IMR-90 (cell line): ENCODE data around the gene FYB2. TPM values are rescaled to one million over a fixed set of nuclear protein-coding genes. Genes with fewer than 3 reads are reported as not detected.

Source experiments
- ATAC-seq: fragments of 200-7000 bp; cut with Tn5 transposase; 2 replicates; pipeline ENCODE4 v1.9.1; 2020; ENCODE audit warnings: low read depth, mild to moderate bottlenecking, moderate library complexity
- BruUV-seq: library from RNA; stranded (reverse); fragments of 400-500 nt; replicated peaks from 2 replicates; lab custom pipeline; 2021; lab: Mats Ljungman, UMichigan
- CTCF ChIA-PET: fragments of 300-600 bp; formaldehyde crosslinking; extraction: SDS; loops from one replicate; lab custom pipeline; 2021; ENCODE audit warnings: antibody characterized with exemption; lab: Yijun Ruan, JAX
- POLR2A ChIA-PET: fragments of 300-600 bp; sonication (Branson Sonifier 250); formaldehyde crosslinking; loops from one replicate; lab custom pipeline; 2022; ENCODE audit warnings: antibody characterized with exemption; ENCODE audit not compliant: unreplicated experiment; lab: Charles Lee
- DNase-seq: peaks from one replicate; pipeline ENCODE4 v3.0.0; 2013
- H2AFZ ChIP-seq: replicated peaks from 2 replicates; pipeline ENCODE3; 2013; ENCODE audit warnings: low read length, mild to moderate bottlenecking; ENCODE audit not compliant: poor library complexity
- H2AK5ac ChIP-seq: 2 replicates; pipeline ENCODE4 v1.6.1; 2013; ENCODE audit warnings: low read depth, low read length, inconsistent platforms
- H2AK9ac ChIP-seq: replicated peaks from 2 replicates; pipeline ENCODE3; 2013; ENCODE audit warnings: mild to moderate bottlenecking, low read depth, low read length, moderate library complexity; ENCODE audit not compliant: poor library complexity
- H2BK120ac ChIP-seq: 2 replicates; pipeline ENCODE4 v1.6.1; 2013; ENCODE audit warnings: low read depth, low read length, inconsistent platforms
- H2BK15ac ChIP-seq: 3 replicates; pipeline ENCODE4 v1.6.1; 2013; ENCODE audit warnings: low read depth, low read length, inconsistent platforms
- H2BK20ac ChIP-seq: 2 replicates; pipeline ENCODE4 v1.6.1; 2013; ENCODE audit warnings: low read depth, mild to moderate bottlenecking, inconsistent platforms, low read length, moderate library complexity
- H2BK5ac ChIP-seq: 2 replicates; pipeline ENCODE4 v1.6.1; 2013; ENCODE audit warnings: mild to moderate bottlenecking, low read depth, low read length, inconsistent platforms; ENCODE audit not compliant: poor library complexity, severe bottlenecking
- H3K14ac ChIP-seq: replicated peaks from 2 replicates; pipeline ENCODE4 v1.6.1; 2013; ENCODE audit warnings: low read depth, low read length, inconsistent platforms
- H3K18ac ChIP-seq: 2 replicates; pipeline ENCODE4 v1.6.1; 2013; ENCODE audit warnings: low read depth, low read length, control low read depth
- H3K23ac ChIP-seq: 2 replicates; pipeline ENCODE4 v1.6.1; 2013; ENCODE audit warnings: low read depth, low read length, inconsistent platforms
- H3K27ac ChIP-seq: 2 replicates; pipeline ENCODE4 v1.5.1; 2013; ENCODE audit warnings: mild to moderate bottlenecking, control low read depth, low read length; ENCODE audit not compliant: insufficient read depth
- H3K27me3 ChIP-seq: 2 replicates; pipeline ENCODE4 v1.6.1; 2013; ENCODE audit warnings: low read length; ENCODE audit not compliant: control insufficient read depth, insufficient read depth
- H3K36me3 ChIP-seq: 2 replicates; pipeline ENCODE4 v1.6.1; 2013; ENCODE audit warnings: low read length, mixed read lengths; ENCODE audit not compliant: control insufficient read depth, insufficient read depth
- H3K4ac ChIP-seq: 2 replicates; pipeline ENCODE4 v1.6.1; 2013; ENCODE audit warnings: low read depth, low read length, inconsistent platforms
- H3K4me1 ChIP-seq: 2 replicates; pipeline ENCODE4 v1.6.1; 2013; ENCODE audit warnings: low read length, mixed read lengths; ENCODE audit not compliant: control insufficient read depth, insufficient read depth
- H3K4me2 ChIP-seq: 2 replicates; pipeline ENCODE4 v1.6.1; 2013; ENCODE audit warnings: low read depth, mild to moderate bottlenecking, control low read depth, low read length, moderate library complexity
- H3K4me3 ChIP-seq: 2 replicates; pipeline ENCODE4 v1.5.1; 2013; ENCODE audit warnings: low read depth, mild to moderate bottlenecking, control low read depth, low read length, moderate library complexity; ENCODE audit not compliant: insufficient read depth
- H3K56ac ChIP-seq: 2 replicates; pipeline ENCODE4 v1.6.1; 2013; ENCODE audit warnings: low read length, inconsistent platforms; ENCODE audit not compliant: insufficient read depth; ENCODE audit errors: extremely low read depth
- H3K79me1 ChIP-seq, 2 experiments: 2 replicates each; pipeline ENCODE4 v1.6.1; 2013; ENCODE audit warnings: low read length in 2 of 2, inconsistent platforms in 1 of 2, low read depth in 1 of 2
- H3K9ac ChIP-seq: 2 replicates; pipeline ENCODE4 v1.6.1; 2013; ENCODE audit warnings: low read depth, low read length, control low read depth
- H3K9me1 ChIP-seq: 2 replicates; pipeline ENCODE4 v1.6.1; 2013; ENCODE audit warnings: low read length, inconsistent platforms; ENCODE audit not compliant: insufficient read depth
- H3K9me3 ChIP-seq: 2 replicates; pipeline ENCODE4 v1.6.1; 2013; ENCODE audit warnings: low read length; ENCODE audit not compliant: control insufficient read depth, insufficient read depth
- H4K20me1 ChIP-seq: 2 replicates; pipeline ENCODE4 v1.6.1; 2013; ENCODE audit warnings: low read length, inconsistent platforms; ENCODE audit not compliant: insufficient read depth
- H4K5ac ChIP-seq: 2 replicates; pipeline ENCODE4 v1.6.1; 2013; ENCODE audit warnings: mild to moderate bottlenecking, low read depth, low read length, control low read depth
- H4K8ac ChIP-seq, 2 experiments: 2 replicates each; pipeline ENCODE4 v1.6.1; 2013; ENCODE audit warnings: low read depth in 2 of 2, low read length in 2 of 2, control low read depth in 1 of 2, inconsistent platforms in 1 of 2
- H4K91ac ChIP-seq: 2 replicates; pipeline ENCODE4 v1.6.1; 2013; ENCODE audit warnings: low read depth, low read length, inconsistent platforms; ENCODE audit not compliant: insufficient read depth
- BHLHE40 ChIP-seq: fragments of 150-350 bp; IDR thresholded peaks from 2 replicates; pipeline ENCODE4 v1.6.1; 2016; ENCODE audit warnings: mild to moderate bottlenecking, low read depth, low read length
- CEBPB ChIP-seq: IDR thresholded peaks from 2 replicates; pipeline ENCODE4 v1.6.1; 2012; ENCODE audit warnings: low read depth, low read length, improper control_type of control experiment
- CHD1 ChIP-seq: IDR thresholded peaks from 2 replicates; pipeline ENCODE4 v1.6.1; 2012; ENCODE audit warnings: low read depth, low read length, improper control_type of control experiment
- CTCF ChIP-seq: conservative IDR thresholded peaks from 2 replicates; pipeline ENCODE4 v1.5.1; 2012; ENCODE audit warnings: mild to moderate bottlenecking, low read depth, low read length, improper control_type of control experiment
- ELK1 ChIP-seq: fragments of 150-350 bp; IDR thresholded peaks from 2 replicates; pipeline ENCODE4 v1.6.1; 2016; ENCODE audit warnings: low read depth, mild to moderate bottlenecking, low read length, moderate library complexity, borderline replicate concordance
- FOS ChIP-seq: fragments of 150-350 bp; IDR thresholded peaks from 2 replicates; pipeline ENCODE4 v1.6.1; 2016; ENCODE audit warnings: low read depth, low read length
- MAFK ChIP-seq: IDR thresholded peaks from 2 replicates; pipeline ENCODE4 v1.6.1; 2012; ENCODE audit warnings: low read depth, low read length, improper control_type of control experiment
- MAZ ChIP-seq: IDR thresholded peaks from 2 replicates; pipeline ENCODE4 v1.6.1; 2012; ENCODE audit warnings: low read depth, mild to moderate bottlenecking, low read length, improper control_type of control experiment, moderate library complexity, borderline replicate concordance
- MXI1 ChIP-seq: IDR thresholded peaks from 2 replicates; pipeline ENCODE4 v1.6.1; 2012; ENCODE audit warnings: low read depth, mild to moderate bottlenecking, low read length, moderate library complexity, borderline replicate concordance
- NFE2L2 ChIP-seq: fragments of 150-350 bp; IDR thresholded peaks from 2 replicates; pipeline ENCODE4 v1.6.1; 2016; ENCODE audit warnings: low read depth, mild to moderate bottlenecking, low read length
- POLR2A ChIP-seq: IDR thresholded peaks from 2 replicates; pipeline ENCODE4 v1.6.1; 2012; ENCODE audit warnings: mild to moderate bottlenecking, low read depth, low read length
- RAD21 ChIP-seq: IDR thresholded peaks from 2 replicates; pipeline ENCODE4 v1.6.1; 2012; ENCODE audit warnings: low read length, improper control_type of control experiment
- RCOR1 ChIP-seq: IDR thresholded peaks from 2 replicates; pipeline ENCODE4 v1.6.1; 2012; ENCODE audit warnings: mild to moderate bottlenecking, low read length, improper control_type of control experiment; ENCODE audit not compliant: insufficient replicate concordance
- RFX5 ChIP-seq: IDR thresholded peaks from 2 replicates; pipeline ENCODE4 v1.8.0; 2012; ENCODE audit warnings: low read depth, mild to moderate bottlenecking, low read length, moderate library complexity
- SMC3 ChIP-seq: fragments of 150-350 bp; IDR thresholded peaks from 2 replicates; pipeline ENCODE4 v1.6.1; 2016; ENCODE audit warnings: low read depth, mild to moderate bottlenecking, antibody characterized with exemption, low read length, moderate library complexity
- USF2 ChIP-seq: fragments of 150-350 bp; IDR thresholded peaks from 2 replicates; pipeline ENCODE4 v1.6.1; 2017; ENCODE audit warnings: mild to moderate bottlenecking, antibody characterized with exemption, low read length, low read depth
- WGBS, 2 experiments: methylation state at CpG; one replicate each; pipeline versions ENCODE4 v1.1.5 to v1.1.7; 2013; ENCODE audit warnings: missing lambda C conversion rate in 2 of 2; ENCODE audit not compliant: insufficient read length in 1 of 2; ENCODE audit errors: extremely low coverage in 2 of 2; 5-methylcytosine and 5-hydroxymethylcytosine counted together
- dilution Hi-C: fragments of 300-500 bp; cut with HindIII; formaldehyde crosslinking; loops from one replicate; pipeline ENCODE4 v1.14.3; 2018; ENCODE audit warnings: low sequenced_read_pairs; ENCODE audit not compliant: unreplicated experiment
- in situ Hi-C: fragments of 300-500 bp; cut with MboI; formaldehyde crosslinking; loops from 3 replicates; pipeline ENCODE4 v1.14.3; 2019; ENCODE audit warnings: low sequenced_read_pairs, inconsistent platforms, mixed read lengths
- intact Hi-C: fragments of 100-400 bp; cut with micrococcal nuclease; formaldehyde crosslinking; loops from 2 replicates; pipeline ENCODE4 v1.10.0; 2022
- polyA plus RNA-seq, 3 experiments: library from polyadenylated mRNA; depleted of rRNA; stranded (reverse); fragments of >200 nt; gene quantifications; 2 replicates each; pipeline ENCODE4 v1.2.3, GENCODE V29; 2012; ENCODE audit warnings: low replicate concordance in 1 of 3
- total RNA-seq: library from RNA; depleted of rRNA; stranded (reverse); fragments of >200 nt; gene quantifications from 2 replicates; pipeline ENCODE4 v1.2.3, GENCODE V29; 2012

FYB2 gene
- total and polyA plus RNA-seq, 2 of the 4 experiments (the other 2 are of a cell fraction) = under 0.01 TPM; not detected in 1

- H3K27ac ChIP-seq = no peak overlapping the region
- H3K9me3 ChIP-seq = no peaks in the 10 kb centered on the region
- no peak overlapping the region for H4K8ac ChIP-seq
- no peak overlapping the region for H3K18ac ChIP-seq
- ATAC-seq = no peak
- H2BK5ac ChIP-seq = no peak overlapping the region
- no peak overlapping the region for H2BK15ac ChIP-seq
- no peaks in the 10 kb centered on the region for H4K20me1 ChIP-seq
- no peak overlapping the region for H3K4ac ChIP-seq
- no peak for DNase-seq
- CTCF ChIA-PET = no interaction called here
- H3K9ac ChIP-seq = no peak overlapping the region
- H4K91ac ChIP-seq = no peak overlapping the region
- H2AK9ac ChIP-seq = no peak overlapping the region
- BruUV-seq = no TSS peak
- H2BK20ac ChIP-seq = no peak overlapping the region
- no peak overlapping the region for H3K23ac ChIP-seq
- in situ Hi-C loops (no loop called here), intact Hi-C loops (no loop called here), dilution Hi-C loops (no loop called here)
- H3K56ac ChIP-seq = no peak overlapping the region
- no peak overlapping the region for H3K4me3 ChIP-seq
- POLR2A ChIA-PET = no interaction called here
- no peak overlapping the region for H2AFZ ChIP-seq
- H3K79me1 ChIP-seq = no peaks in the 10 kb centered on the region
- no peak overlapping the region for H3K14ac ChIP-seq
- no peak for TF ChIP-seq RAD21
- no peak for TF ChIP-seq CEBPB
- no peak for TF ChIP-seq CHD1
- no peak for TF ChIP-seq ELK1
- no peak for TF ChIP-seq SMC3
- no peak for TF ChIP-seq POLR2A
- TF ChIP-seq RFX5 = no peak
- TF ChIP-seq MXI1 = no peak
- no peak for TF ChIP-seq RCOR1
- no peak for TF ChIP-seq CTCF
- no peak for TF ChIP-seq FOS
- TF ChIP-seq NFE2L2 = no peak
- TF ChIP-seq USF2 = no peak
- TF ChIP-seq MAFK = no peak
- no peak for TF ChIP-seq MAZ
- TF ChIP-seq BHLHE40 = no peak
- no peaks in the 10 kb centered on the region for H3K36me3 ChIP-seq
- no CpG with 5 or more reads among the region's 1 CpG for WGBS, 2 experiments
- H3K4me1 ChIP-seq = no peaks in the 10 kb centered on the region; the same call in 1 of the 2 replicates
- H3K9me1 ChIP-seq = no peaks in the 10 kb centered on the region
- H3K27me3 ChIP-seq = no peaks in the 10 kb centered on the region; the same call in 1 of the 2 replicates
- no peak overlapping the region for H2AK5ac ChIP-seq
- no peak overlapping the region for H2BK120ac ChIP-seq
- H4K5ac ChIP-seq = no peak overlapping the region
- no peak overlapping the region for H3K4me2 ChIP-seq
These were observed 31.9 kb downstream of the FYB2 start for GRCh38 chr1:56787330-56787729.
